ENCODE results near the gene SMTNL2. TPM values are rescaled to one million over a fixed set of nuclear protein-coding genes. Genes with fewer than 3 reads are reported as not detected.
"Not testable (repeated sequence)": the region's sequence is repeated elsewhere in the genome, so short reads cannot be mapped to it uniquely, and the experiment has no call there.

Gene SMTNL2
- total and polyA plus RNA-seq, 5 donors from 2014 or later = not detected

DNA sequence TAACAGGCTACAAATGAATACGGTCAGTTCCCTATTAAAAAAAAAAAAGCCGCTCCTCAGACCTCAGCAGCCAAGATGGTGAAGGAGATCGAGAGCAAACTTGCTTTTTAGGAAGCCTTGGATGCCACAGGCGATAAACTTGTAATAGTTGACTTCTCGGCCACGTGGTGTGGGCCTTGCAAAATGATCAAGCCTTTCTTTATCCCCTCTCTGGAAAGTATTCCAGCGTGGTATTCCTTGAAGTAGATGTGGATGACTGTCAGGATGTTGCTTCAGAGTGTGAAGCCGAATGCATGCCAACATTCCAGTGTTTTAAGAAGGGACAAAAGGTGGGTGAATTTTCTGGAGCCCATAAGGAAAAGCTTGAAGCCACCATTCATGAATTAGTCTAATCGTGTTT lies 12.2 kb upstream of the SMTNL2 start:
- H3K36me3 Mint-ChIP-seq = no peaks in the 10 kb centered on the region
- H3K4me3 Mint-ChIP-seq = no peak overlapping the region
- Histone ChIP-seq H3K4me3 (ENCODE audit: low read depth, low read length) (no peak overlapping the region), H3K36me3 (ENCODE audit: control insufficient read depth, insufficient read depth, low read length) (no peaks in the 10 kb centered on the region), H3K27me3 (ENCODE audit: control insufficient read depth, insufficient read depth, low read length) (peaks cover 6% of the 10 kb centered on the region), H3K9me3 (ENCODE audit: control insufficient read depth in 2 of 2, low read length in 2 of 2) (no peaks in the 10 kb centered on the region), H3K4me1 (ENCODE audit: control insufficient read depth, insufficient read depth, low read length, poor library complexity, severe bottlenecking) (peaks cover 3% of the 10 kb centered on the region), H3K27ac (ENCODE audit: insufficient read depth, low read length, poor library complexity, severe bottlenecking) (no peak overlapping the region)
- H3K27me3 Mint-ChIP-seq = peaks cover 4% of the 10 kb centered on the region
- no peak overlapping the region for H3K27ac Mint-ChIP-seq
- ATAC-seq (ENCODE audit: low read depth in 2 of 2) (no peak), DNase-seq (no peak)
- no peaks in the 10 kb centered on the region for H3K9me3 Mint-ChIP-seq
- H3K4me1 Mint-ChIP-seq = peaks cover 0 to 4% (median 0%) of the 10 kb centered on the region in 4 donors

DNA sequence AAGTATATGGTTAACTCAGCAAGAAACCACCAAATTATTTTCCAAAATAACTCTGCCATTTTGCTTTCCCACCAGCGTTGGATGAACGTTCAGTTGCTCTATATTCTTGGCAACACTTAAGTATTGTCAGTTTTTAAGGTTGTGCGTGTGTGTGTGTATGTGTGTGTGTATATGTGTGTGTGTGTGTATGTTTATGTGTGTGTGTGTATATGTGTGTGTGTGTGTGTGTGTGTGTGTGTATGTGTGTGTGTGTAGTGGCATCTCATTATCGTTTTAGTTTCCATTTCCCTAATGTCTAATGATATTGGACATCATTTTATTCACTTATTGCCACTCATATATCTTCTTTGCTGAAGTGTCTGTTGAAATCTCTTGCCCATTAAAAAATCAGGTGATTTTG lies 11.2 kb upstream of the SMTNL2 start:
- no peak for ATAC-seq (ENCODE audit: low read depth in 2 of 2)
- H3K4me3 ChIP-seq (ENCODE audit: low read depth, low read length) = no peak overlapping the region
- H3K4me1 ChIP-seq (ENCODE audit: control insufficient read depth, insufficient read depth, low read length, poor library complexity, severe bottlenecking) = peaks cover 3% of the 10 kb centered on the region
- H3K27me3 ChIP-seq (ENCODE audit: control insufficient read depth, insufficient read depth, low read length) = peaks cover 6% of the 10 kb centered on the region
- no peak overlapping the region for H3K4me3 Mint-ChIP-seq
- H3K27ac Mint-ChIP-seq = no peak overlapping the region
- H3K36me3 Mint-ChIP-seq = no peaks in the 10 kb centered on the region
- no peaks in the 10 kb centered on the region for H3K9me3 ChIP-seq (ENCODE audit: control insufficient read depth in 2 of 2, low read length in 2 of 2)
- DNase-seq = no peak
- no peaks in the 10 kb centered on the region for H3K36me3 ChIP-seq (ENCODE audit: control insufficient read depth, insufficient read depth, low read length)
- peaks cover 0 to 4% (median 0%) of the 10 kb centered on the region in 4 donors for H3K4me1 Mint-ChIP-seq
- peaks cover 4% of the 10 kb centered on the region for H3K27me3 Mint-ChIP-seq
- no peaks in the 10 kb centered on the region for H3K9me3 Mint-ChIP-seq
- no peak overlapping the region for H3K27ac ChIP-seq (ENCODE audit: insufficient read depth, low read length, poor library complexity, severe bottlenecking)

DNA sequence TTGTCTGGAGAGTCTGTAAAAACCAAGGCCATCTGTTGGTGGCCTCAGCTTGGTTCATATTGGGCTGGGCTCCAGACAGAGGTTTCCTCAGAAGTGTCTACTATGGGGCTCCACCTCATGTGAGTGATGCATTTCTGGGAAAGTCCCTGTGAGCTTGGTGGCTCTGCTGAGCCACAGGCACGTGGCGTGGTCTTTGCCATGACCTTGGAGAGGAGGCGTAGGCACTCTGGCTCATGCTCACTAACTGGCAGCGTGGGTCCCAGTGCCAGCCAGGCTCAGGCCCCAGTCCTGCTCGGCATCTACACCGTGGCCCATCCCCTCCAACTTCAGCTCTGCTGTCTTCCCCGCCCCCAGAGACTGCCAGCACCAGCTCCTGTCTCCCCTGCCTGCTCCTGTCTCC lies 10.7 kb upstream of the SMTNL2 start:
- H3K27me3 Mint-ChIP-seq = peaks cover 4% of the 10 kb centered on the region
- H3K36me3 Mint-ChIP-seq = no peaks in the 10 kb centered on the region
- no peaks in the 10 kb centered on the region for H3K9me3 ChIP-seq (ENCODE audit: control insufficient read depth in 2 of 2, low read length in 2 of 2)
- peak in 1 of 3 donors; percentile 44 for DNase-seq
- H3K27me3 ChIP-seq (ENCODE audit: control insufficient read depth, insufficient read depth, low read length) = peaks cover 6% of the 10 kb centered on the region
- no peak overlapping the region for H3K27ac Mint-ChIP-seq
- H3K4me1 ChIP-seq (ENCODE audit: control insufficient read depth, insufficient read depth, low read length, poor library complexity, severe bottlenecking) = peaks cover 3% of the 10 kb centered on the region
- no peak overlapping the region for H3K27ac ChIP-seq (ENCODE audit: insufficient read depth, low read length, poor library complexity, severe bottlenecking)
- no peaks in the 10 kb centered on the region for H3K9me3 Mint-ChIP-seq
- H3K36me3 ChIP-seq (ENCODE audit: control insufficient read depth, insufficient read depth, low read length) = no peaks in the 10 kb centered on the region
- H3K4me3 Mint-ChIP-seq = no peak overlapping the region
- peak; percentile 72 to 79 for ATAC-seq (ENCODE audit: low read depth in 2 of 2)
- H3K4me3 ChIP-seq (ENCODE audit: low read depth, low read length) = no peak overlapping the region
- H3K4me1 Mint-ChIP-seq = peaks cover 0 to 4% (median 0%) of the 10 kb centered on the region in 4 donors

DNA sequence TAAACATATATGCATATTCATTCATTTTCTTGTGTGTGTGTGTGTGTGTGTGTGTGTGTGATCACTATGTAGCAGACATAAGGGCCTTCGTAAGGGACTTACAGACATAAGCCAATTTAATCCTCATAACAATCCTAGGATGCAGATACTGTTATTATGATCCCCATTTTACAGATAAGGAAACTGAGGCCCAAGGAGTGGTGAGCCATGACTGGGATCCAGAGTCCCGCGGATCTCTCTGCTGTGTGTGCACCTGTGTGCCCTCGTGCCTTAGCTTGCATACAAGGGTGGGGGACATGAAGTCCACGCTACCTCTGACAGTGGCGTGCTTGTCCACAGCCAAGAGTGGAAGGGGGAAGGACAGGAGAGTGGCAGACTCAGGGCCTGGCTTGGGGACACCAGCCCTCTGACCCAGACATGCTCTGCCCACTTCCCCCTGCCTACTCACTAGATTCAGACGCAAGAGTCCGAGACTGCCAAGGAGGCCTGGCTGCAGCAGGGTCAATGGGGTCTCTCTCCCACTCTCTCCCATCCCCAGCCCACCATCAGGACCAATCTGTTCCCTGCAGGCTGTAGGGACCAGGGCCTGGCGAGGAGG lies 9.8 kb upstream of the SMTNL2 start:
- Histone ChIP-seq H3K9me3 (ENCODE audit: control insufficient read depth in 2 of 2, low read length in 2 of 2) (no peaks in the 10 kb centered on the region), H3K27me3 (ENCODE audit: control insufficient read depth, insufficient read depth, low read length) (peaks cover 6% of the 10 kb centered on the region), H3K27ac (ENCODE audit: insufficient read depth, low read length, poor library complexity, severe bottlenecking) (no peak overlapping the region), H3K4me3 (ENCODE audit: low read depth, low read length) (no peak overlapping the region), H3K4me1 (ENCODE audit: control insufficient read depth, insufficient read depth, low read length, poor library complexity, severe bottlenecking) (peaks cover 3% of the 10 kb centered on the region), H3K36me3 (ENCODE audit: control insufficient read depth, insufficient read depth, low read length) (no peaks in the 10 kb centered on the region)
- Mint-ChIP-seq H3K4me3 (no peak overlapping the region), H3K9me3 (no peaks in the 10 kb centered on the region), H3K36me3 (no peaks in the 10 kb centered on the region), H3K27me3 (peaks cover 4% of the 10 kb centered on the region), H3K27ac (no peak overlapping the region), H3K4me1 (peaks cover 0 to 4% (median 0%) of the 10 kb centered on the region in 4 donors)
- DNase-seq (no peak), ATAC-seq (ENCODE audit: low read depth in 2 of 2) (no peak)

DNA sequence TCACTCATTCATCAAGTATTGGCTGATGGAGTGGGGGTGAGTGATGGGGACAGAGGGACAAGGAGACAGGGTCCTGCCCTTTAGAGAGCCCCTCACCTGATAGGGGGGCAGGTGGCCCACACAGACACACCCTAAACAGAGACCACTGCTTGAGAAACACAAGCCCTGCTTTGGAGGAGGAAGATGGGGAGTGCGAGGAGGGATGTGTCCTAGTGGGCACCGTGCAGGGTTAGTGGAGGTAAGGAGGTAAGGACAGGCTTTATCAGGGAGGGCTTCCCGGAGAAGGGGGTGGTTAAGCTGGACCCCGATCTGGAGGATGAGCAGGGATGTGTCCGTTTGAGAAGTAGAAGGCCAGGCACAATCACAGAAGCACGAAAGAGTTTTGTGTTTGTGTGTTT lies 8.2 kb upstream of the SMTNL2 start:
- no peaks in the 10 kb centered on the region for H3K36me3 Mint-ChIP-seq
- no peaks in the 10 kb centered on the region for H3K9me3 ChIP-seq (ENCODE audit: control insufficient read depth in 2 of 2, low read length in 2 of 2)
- ATAC-seq (ENCODE audit: low read depth in 2 of 2) (no peak), DNase-seq (no peak)
- no peaks in the 10 kb centered on the region for H3K36me3 ChIP-seq (ENCODE audit: control insufficient read depth, insufficient read depth, low read length)
- H3K27ac Mint-ChIP-seq = peak overlapping the region in 1 of 3 donors; percentile 20
- no peak overlapping the region for H3K4me3 Mint-ChIP-seq
- no peaks in the 10 kb centered on the region for H3K9me3 Mint-ChIP-seq
- peaks cover 4% of the 10 kb centered on the region for H3K27me3 ChIP-seq (ENCODE audit: control insufficient read depth, insufficient read depth, low read length)
- peaks cover 0 to 4% (median 0%) of the 10 kb centered on the region in 4 donors for H3K4me1 Mint-ChIP-seq
- no peaks in the 10 kb centered on the region for H3K27me3 Mint-ChIP-seq
- H3K4me1 ChIP-seq (ENCODE audit: control insufficient read depth, insufficient read depth, low read length, poor library complexity, severe bottlenecking) = peaks cover 3% of the 10 kb centered on the region
- H3K27ac ChIP-seq (ENCODE audit: insufficient read depth, low read length, poor library complexity, severe bottlenecking) = no peak overlapping the region
- H3K4me3 ChIP-seq (ENCODE audit: low read depth, low read length) = no peak overlapping the region

DNA sequence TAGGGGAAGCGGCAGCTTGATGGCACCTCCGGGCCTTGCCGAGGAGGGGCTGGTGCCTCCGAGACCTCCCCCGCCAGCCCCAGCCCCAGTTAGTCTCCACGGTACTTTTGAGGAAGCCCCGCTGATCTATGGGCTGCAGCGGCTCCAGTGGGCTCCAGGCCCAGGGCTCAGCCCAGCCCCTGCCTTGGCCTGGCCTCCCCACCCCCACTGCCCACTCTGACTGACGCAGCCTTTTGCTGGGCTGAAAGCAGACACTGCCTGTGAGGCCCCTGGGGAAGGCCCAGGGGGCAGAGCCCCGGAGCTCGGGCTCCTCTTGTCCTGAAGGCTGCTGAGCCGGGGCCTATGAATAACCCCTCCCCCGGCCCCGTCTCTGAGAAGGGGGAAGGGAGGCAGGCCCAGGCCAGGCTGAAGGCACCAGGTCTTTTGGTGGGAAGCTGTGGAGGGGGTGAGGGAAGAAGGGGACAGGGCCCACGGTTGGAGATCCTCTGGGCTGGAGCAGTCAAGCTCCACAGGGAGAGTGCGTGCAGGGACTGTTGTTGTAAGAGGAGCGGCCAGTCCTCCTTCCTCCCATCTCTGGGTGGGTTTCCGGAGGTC lies 7.5 kb upstream of the SMTNL2 start:
- Histone ChIP-seq H3K27ac (ENCODE audit: insufficient read depth, low read length, poor library complexity, severe bottlenecking) (no peak overlapping the region), H3K27me3 (ENCODE audit: control insufficient read depth, insufficient read depth, low read length) (no peaks in the 10 kb centered on the region), H3K4me3 (ENCODE audit: low read depth, low read length) (no peak overlapping the region), H3K4me1 (ENCODE audit: control insufficient read depth, insufficient read depth, low read length, poor library complexity, severe bottlenecking) (peaks cover 3% of the 10 kb centered on the region), H3K36me3 (ENCODE audit: control insufficient read depth, insufficient read depth, low read length) (no peaks in the 10 kb centered on the region), H3K9me3 (ENCODE audit: control insufficient read depth in 2 of 2, low read length in 2 of 2) (no peaks in the 10 kb centered on the region)
- Mint-ChIP-seq H3K27me3 (no peaks in the 10 kb centered on the region), H3K36me3 (no peaks in the 10 kb centered on the region), H3K4me1 (peaks cover 0 to 4% (median 0%) of the 10 kb centered on the region in 4 donors), H3K9me3 (no peaks in the 10 kb centered on the region), H3K27ac (no peak overlapping the region), H3K4me3 (no peak overlapping the region)
- no peak for DNase-seq
- ATAC-seq (ENCODE audit: low read depth in 2 of 2) = no peak

DNA sequence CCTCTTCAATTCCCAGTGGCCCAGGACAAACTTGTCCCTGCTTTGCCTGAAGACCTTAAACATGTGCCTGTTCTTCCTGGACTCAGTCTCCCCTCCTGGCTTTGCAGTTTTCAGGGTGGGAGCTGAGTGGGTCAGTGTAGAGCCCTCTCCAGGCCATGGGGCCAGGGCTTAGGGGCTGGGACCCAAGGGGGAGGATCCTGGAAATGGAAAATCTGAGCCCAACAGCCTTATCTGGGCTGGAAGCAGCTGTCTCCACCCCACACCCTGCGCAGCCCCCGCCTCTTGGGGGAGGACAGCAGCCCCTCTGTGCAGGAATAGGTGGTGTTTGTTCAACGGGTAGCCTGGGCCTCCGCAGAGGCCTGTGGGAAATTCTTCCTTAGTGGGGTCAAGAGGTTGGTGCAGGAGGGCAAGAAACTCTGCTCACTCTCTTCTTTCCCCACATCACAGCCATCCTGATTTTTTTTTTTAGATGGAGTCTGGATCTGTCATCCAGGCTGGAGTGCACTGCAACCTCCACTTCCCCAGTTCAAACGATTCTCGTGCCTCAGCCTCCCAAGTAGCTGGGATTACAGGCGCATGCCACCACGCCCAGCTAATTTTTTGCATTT lies 6.8 kb upstream of the SMTNL2 start:
- no peak for DNase-seq
- H3K4me1 Mint-ChIP-seq = peaks cover 0 to 4% (median 0%) of the 10 kb centered on the region in 4 donors
- H3K4me3 Mint-ChIP-seq = no peak overlapping the region
- H3K4me3 ChIP-seq (ENCODE audit: low read depth, low read length) = no peak overlapping the region
- H3K27me3 ChIP-seq (ENCODE audit: control insufficient read depth, insufficient read depth, low read length) = no peaks in the 10 kb centered on the region
- no peak overlapping the region for H3K27ac ChIP-seq (ENCODE audit: insufficient read depth, low read length, poor library complexity, severe bottlenecking)
- H3K36me3 Mint-ChIP-seq = no peaks in the 10 kb centered on the region
- peaks cover under 1% of the 10 kb centered on the region for H3K27me3 Mint-ChIP-seq
- no peaks in the 10 kb centered on the region for H3K9me3 ChIP-seq (ENCODE audit: control insufficient read depth in 2 of 2, low read length in 2 of 2)
- ATAC-seq (ENCODE audit: low read depth in 2 of 2) = no peak
- H3K36me3 ChIP-seq (ENCODE audit: control insufficient read depth, insufficient read depth, low read length) = no peaks in the 10 kb centered on the region
- H3K4me1 ChIP-seq (ENCODE audit: control insufficient read depth, insufficient read depth, low read length, poor library complexity, severe bottlenecking) = peaks cover 3% of the 10 kb centered on the region
- H3K27ac Mint-ChIP-seq = no peak overlapping the region
- no peaks in the 10 kb centered on the region for H3K9me3 Mint-ChIP-seq

DNA sequence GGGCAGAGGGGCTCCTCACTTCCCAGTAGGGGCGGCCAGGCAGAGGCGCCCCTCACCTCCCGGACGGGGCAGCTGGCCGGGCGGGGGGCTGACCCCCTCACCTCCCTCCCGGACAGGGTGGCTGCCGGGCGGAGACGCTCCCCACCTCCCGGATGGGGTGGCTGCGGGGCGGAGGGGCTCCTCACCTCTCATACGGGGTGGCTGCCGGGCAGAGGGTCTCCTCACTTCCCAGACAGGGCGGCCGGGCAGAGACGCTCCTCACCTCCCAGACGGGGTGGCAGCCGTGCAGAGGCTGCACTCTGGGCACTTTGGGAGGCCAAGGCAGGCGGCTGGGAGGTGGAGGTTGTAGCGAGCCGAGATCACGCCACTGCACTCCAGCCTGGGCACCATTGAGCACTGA lies 6.0 kb upstream of the SMTNL2 start:
- H3K27me3 Mint-ChIP-seq; H3K9me3 ChIP-seq (ENCODE audit: control insufficient read depth in 2 of 2, low read length in 2 of 2); H3K36me3 ChIP-seq (ENCODE audit: control insufficient read depth, insufficient read depth, low read length); H3K4me1 ChIP-seq (ENCODE audit: control insufficient read depth, insufficient read depth, low read length, poor library complexity, severe bottlenecking); DNase-seq; H3K36me3 Mint-ChIP-seq; H3K27ac Mint-ChIP-seq; H3K4me3 ChIP-seq (ENCODE audit: low read depth, low read length); H3K4me1 Mint-ChIP-seq; H3K27ac ChIP-seq (ENCODE audit: insufficient read depth, low read length, poor library complexity, severe bottlenecking); H3K27me3 ChIP-seq (ENCODE audit: control insufficient read depth, insufficient read depth, low read length); ATAC-seq (ENCODE audit: low read depth in 2 of 2); H3K4me3 Mint-ChIP-seq; H3K9me3 Mint-ChIP-seq: not testable (repeated sequence)

Measured in CD4-positive, CD25-positive, alpha-beta regulatory T cell (primary cell).